IMR-90 (cell line): ENCODE measurements around the gene CALML3. TPM values are rescaled to one million over a fixed set of nuclear protein-coding genes. Genes with fewer than 3 reads are reported as not detected.

Experiments used
- ATAC-seq: fragments of 200-7000 bp; cut with Tn5 transposase; 2 replicates; pipeline ENCODE4 v1.9.1; 2020; ENCODE audit warnings: low read depth, mild to moderate bottlenecking, moderate library complexity
- BruUV-seq: library from RNA; stranded (reverse); fragments of 400-500 nt; replicated peaks from 2 replicates; lab custom pipeline; 2021; lab: Mats Ljungman, UMichigan
- CTCF ChIA-PET: fragments of 300-600 bp; formaldehyde crosslinking; extraction: SDS; loops from one replicate; lab custom pipeline; 2021; ENCODE audit warnings: antibody characterized with exemption; lab: Yijun Ruan, JAX
- POLR2A ChIA-PET: fragments of 300-600 bp; sonication (Branson Sonifier 250); formaldehyde crosslinking; loops from one replicate; lab custom pipeline; 2022; ENCODE audit warnings: antibody characterized with exemption; ENCODE audit not compliant: unreplicated experiment; lab: Charles Lee
- DNase-seq: peaks from one replicate; pipeline ENCODE4 v3.0.0; 2013
- H2AFZ ChIP-seq: replicated peaks from 2 replicates; pipeline ENCODE3; 2013; ENCODE audit warnings: low read length, mild to moderate bottlenecking; ENCODE audit not compliant: poor library complexity
- H2AK5ac ChIP-seq: 2 replicates; pipeline ENCODE4 v1.6.1; 2013; ENCODE audit warnings: low read depth, low read length, inconsistent platforms
- H2AK9ac ChIP-seq: replicated peaks from 2 replicates; pipeline ENCODE3; 2013; ENCODE audit warnings: mild to moderate bottlenecking, low read depth, low read length, moderate library complexity; ENCODE audit not compliant: poor library complexity
- H2BK120ac ChIP-seq: 2 replicates; pipeline ENCODE4 v1.6.1; 2013; ENCODE audit warnings: low read depth, low read length, inconsistent platforms
- H2BK15ac ChIP-seq: 3 replicates; pipeline ENCODE4 v1.6.1; 2013; ENCODE audit warnings: low read depth, low read length, inconsistent platforms
- H2BK20ac ChIP-seq: 2 replicates; pipeline ENCODE4 v1.6.1; 2013; ENCODE audit warnings: low read depth, mild to moderate bottlenecking, inconsistent platforms, low read length, moderate library complexity
- H2BK5ac ChIP-seq: 2 replicates; pipeline ENCODE4 v1.6.1; 2013; ENCODE audit warnings: mild to moderate bottlenecking, low read depth, low read length, inconsistent platforms; ENCODE audit not compliant: poor library complexity, severe bottlenecking
- H3K14ac ChIP-seq: replicated peaks from 2 replicates; pipeline ENCODE4 v1.6.1; 2013; ENCODE audit warnings: low read depth, low read length, inconsistent platforms
- H3K18ac ChIP-seq: 2 replicates; pipeline ENCODE4 v1.6.1; 2013; ENCODE audit warnings: low read depth, low read length, control low read depth
- H3K23ac ChIP-seq: 2 replicates; pipeline ENCODE4 v1.6.1; 2013; ENCODE audit warnings: low read depth, low read length, inconsistent platforms
- H3K27ac ChIP-seq: 2 replicates; pipeline ENCODE4 v1.5.1; 2013; ENCODE audit warnings: mild to moderate bottlenecking, control low read depth, low read length; ENCODE audit not compliant: insufficient read depth
- H3K27me3 ChIP-seq: 2 replicates; pipeline ENCODE4 v1.6.1; 2013; ENCODE audit warnings: low read length; ENCODE audit not compliant: control insufficient read depth, insufficient read depth
- H3K36me3 ChIP-seq: 2 replicates; pipeline ENCODE4 v1.6.1; 2013; ENCODE audit warnings: low read length, mixed read lengths; ENCODE audit not compliant: control insufficient read depth, insufficient read depth
- H3K4ac ChIP-seq: 2 replicates; pipeline ENCODE4 v1.6.1; 2013; ENCODE audit warnings: low read depth, low read length, inconsistent platforms
- H3K4me1 ChIP-seq: 2 replicates; pipeline ENCODE4 v1.6.1; 2013; ENCODE audit warnings: low read length, mixed read lengths; ENCODE audit not compliant: control insufficient read depth, insufficient read depth
- H3K4me2 ChIP-seq: 2 replicates; pipeline ENCODE4 v1.6.1; 2013; ENCODE audit warnings: low read depth, mild to moderate bottlenecking, control low read depth, low read length, moderate library complexity
- H3K4me3 ChIP-seq: 2 replicates; pipeline ENCODE4 v1.5.1; 2013; ENCODE audit warnings: low read depth, mild to moderate bottlenecking, control low read depth, low read length, moderate library complexity; ENCODE audit not compliant: insufficient read depth
- H3K56ac ChIP-seq: 2 replicates; pipeline ENCODE4 v1.6.1; 2013; ENCODE audit warnings: low read length, inconsistent platforms; ENCODE audit not compliant: insufficient read depth; ENCODE audit errors: extremely low read depth
- H3K79me1 ChIP-seq, 2 experiments: 2 replicates each; pipeline ENCODE4 v1.6.1; 2013; ENCODE audit warnings: low read length in 2 of 2, inconsistent platforms in 1 of 2, low read depth in 1 of 2
- H3K9ac ChIP-seq: 2 replicates; pipeline ENCODE4 v1.6.1; 2013; ENCODE audit warnings: low read depth, low read length, control low read depth
- H3K9me1 ChIP-seq: 2 replicates; pipeline ENCODE4 v1.6.1; 2013; ENCODE audit warnings: low read length, inconsistent platforms; ENCODE audit not compliant: insufficient read depth
- H3K9me3 ChIP-seq: 2 replicates; pipeline ENCODE4 v1.6.1; 2013; ENCODE audit warnings: low read length; ENCODE audit not compliant: control insufficient read depth, insufficient read depth
- H4K20me1 ChIP-seq: 2 replicates; pipeline ENCODE4 v1.6.1; 2013; ENCODE audit warnings: low read length, inconsistent platforms; ENCODE audit not compliant: insufficient read depth
- H4K5ac ChIP-seq: 2 replicates; pipeline ENCODE4 v1.6.1; 2013; ENCODE audit warnings: mild to moderate bottlenecking, low read depth, low read length, control low read depth
- H4K8ac ChIP-seq, 2 experiments: 2 replicates each; pipeline ENCODE4 v1.6.1; 2013; ENCODE audit warnings: low read depth in 2 of 2, low read length in 2 of 2, control low read depth in 1 of 2, inconsistent platforms in 1 of 2
- H4K91ac ChIP-seq: 2 replicates; pipeline ENCODE4 v1.6.1; 2013; ENCODE audit warnings: low read depth, low read length, inconsistent platforms; ENCODE audit not compliant: insufficient read depth
- BHLHE40 ChIP-seq: fragments of 150-350 bp; IDR thresholded peaks from 2 replicates; pipeline ENCODE4 v1.6.1; 2016; ENCODE audit warnings: mild to moderate bottlenecking, low read depth, low read length
- CEBPB ChIP-seq: IDR thresholded peaks from 2 replicates; pipeline ENCODE4 v1.6.1; 2012; ENCODE audit warnings: low read depth, low read length, improper control_type of control experiment
- CHD1 ChIP-seq: IDR thresholded peaks from 2 replicates; pipeline ENCODE4 v1.6.1; 2012; ENCODE audit warnings: low read depth, low read length, improper control_type of control experiment
- ELK1 ChIP-seq: fragments of 150-350 bp; IDR thresholded peaks from 2 replicates; pipeline ENCODE4 v1.6.1; 2016; ENCODE audit warnings: low read depth, mild to moderate bottlenecking, low read length, moderate library complexity, borderline replicate concordance
- FOS ChIP-seq: fragments of 150-350 bp; IDR thresholded peaks from 2 replicates; pipeline ENCODE4 v1.6.1; 2016; ENCODE audit warnings: low read depth, low read length
- MAFK ChIP-seq: IDR thresholded peaks from 2 replicates; pipeline ENCODE4 v1.6.1; 2012; ENCODE audit warnings: low read depth, low read length, improper control_type of control experiment
- MAZ ChIP-seq: IDR thresholded peaks from 2 replicates; pipeline ENCODE4 v1.6.1; 2012; ENCODE audit warnings: low read depth, mild to moderate bottlenecking, low read length, improper control_type of control experiment, moderate library complexity, borderline replicate concordance
- MXI1 ChIP-seq: IDR thresholded peaks from 2 replicates; pipeline ENCODE4 v1.6.1; 2012; ENCODE audit warnings: low read depth, mild to moderate bottlenecking, low read length, moderate library complexity, borderline replicate concordance
- NFE2L2 ChIP-seq: fragments of 150-350 bp; IDR thresholded peaks from 2 replicates; pipeline ENCODE4 v1.6.1; 2016; ENCODE audit warnings: low read depth, mild to moderate bottlenecking, low read length
- POLR2A ChIP-seq: IDR thresholded peaks from 2 replicates; pipeline ENCODE4 v1.6.1; 2012; ENCODE audit warnings: mild to moderate bottlenecking, low read depth, low read length
- RAD21 ChIP-seq: IDR thresholded peaks from 2 replicates; pipeline ENCODE4 v1.6.1; 2012; ENCODE audit warnings: low read length, improper control_type of control experiment
- RCOR1 ChIP-seq: IDR thresholded peaks from 2 replicates; pipeline ENCODE4 v1.6.1; 2012; ENCODE audit warnings: mild to moderate bottlenecking, low read length, improper control_type of control experiment; ENCODE audit not compliant: insufficient replicate concordance
- RFX5 ChIP-seq: IDR thresholded peaks from 2 replicates; pipeline ENCODE4 v1.8.0; 2012; ENCODE audit warnings: low read depth, mild to moderate bottlenecking, low read length, moderate library complexity
- SMC3 ChIP-seq: fragments of 150-350 bp; IDR thresholded peaks from 2 replicates; pipeline ENCODE4 v1.6.1; 2016; ENCODE audit warnings: low read depth, mild to moderate bottlenecking, antibody characterized with exemption, low read length, moderate library complexity
- USF2 ChIP-seq: fragments of 150-350 bp; IDR thresholded peaks from 2 replicates; pipeline ENCODE4 v1.6.1; 2017; ENCODE audit warnings: mild to moderate bottlenecking, antibody characterized with exemption, low read length, low read depth
- WGBS, 2 experiments: methylation state at CpG; one replicate each; pipeline versions ENCODE4 v1.1.5 to v1.1.7; 2013; ENCODE audit warnings: missing lambda C conversion rate in 2 of 2; ENCODE audit not compliant: insufficient read length in 1 of 2; ENCODE audit errors: extremely low coverage in 2 of 2; 5-methylcytosine and 5-hydroxymethylcytosine counted together
- dilution Hi-C: fragments of 300-500 bp; cut with HindIII; formaldehyde crosslinking; loops from one replicate; pipeline ENCODE4 v1.14.3; 2018; ENCODE audit warnings: low sequenced_read_pairs; ENCODE audit not compliant: unreplicated experiment
- in situ Hi-C: fragments of 300-500 bp; cut with MboI; formaldehyde crosslinking; loops from 3 replicates; pipeline ENCODE4 v1.14.3; 2019; ENCODE audit warnings: low sequenced_read_pairs, inconsistent platforms, mixed read lengths
- intact Hi-C: fragments of 100-400 bp; cut with micrococcal nuclease; formaldehyde crosslinking; loops from 2 replicates; pipeline ENCODE4 v1.10.0; 2022
- polyA plus RNA-seq, 3 experiments: library from polyadenylated mRNA; depleted of rRNA; stranded (reverse); fragments of >200 nt; gene quantifications; 2 replicates each; pipeline ENCODE4 v1.2.3, GENCODE V29; 2012; ENCODE audit warnings: low replicate concordance in 1 of 3
- total RNA-seq: library from RNA; depleted of rRNA; stranded (reverse); fragments of >200 nt; gene quantifications from 2 replicates; pipeline ENCODE4 v1.2.3, GENCODE V29; 2012
- TF ChIP-seq, protein P1 (sequence below): conservative IDR thresholded peaks from 2 replicates; pipeline ENCODE4 v1.5.1; 2012; ENCODE audit warnings: mild to moderate bottlenecking, low read depth, low read length, improper control_type of control experiment

The CALML3 gene
- total and polyA plus RNA-seq, 2 of the 4 experiments (the other 2 are of a cell fraction) = not detected

- no TSS peak for BruUV-seq
- no peak overlapping the region for H3K4ac ChIP-seq
- ATAC-seq (no peak), DNase-seq (no peak)
- no peak overlapping the region for H2BK120ac ChIP-seq
- H3K9ac ChIP-seq = no peak overlapping the region
- in situ Hi-C loops (no loop called here), intact Hi-C loops (no loop called here), dilution Hi-C loops (no loop called here)
- H3K27ac ChIP-seq = no peak overlapping the region
- TF ChIP-seq SMC3 (no peak), MAZ (no peak), BHLHE40 (no peak), ELK1 (no peak), NFE2L2 (no peak), RAD21 (no peak), MXI1 (no peak), FOS (no peak), POLR2A (no peak), RCOR1 (no peak), MAFK (no peak), CHD1 (no peak), USF2 (no peak), CEBPB (no peak), RFX5 (no peak)
- TF ChIP-seq, protein P1, sequence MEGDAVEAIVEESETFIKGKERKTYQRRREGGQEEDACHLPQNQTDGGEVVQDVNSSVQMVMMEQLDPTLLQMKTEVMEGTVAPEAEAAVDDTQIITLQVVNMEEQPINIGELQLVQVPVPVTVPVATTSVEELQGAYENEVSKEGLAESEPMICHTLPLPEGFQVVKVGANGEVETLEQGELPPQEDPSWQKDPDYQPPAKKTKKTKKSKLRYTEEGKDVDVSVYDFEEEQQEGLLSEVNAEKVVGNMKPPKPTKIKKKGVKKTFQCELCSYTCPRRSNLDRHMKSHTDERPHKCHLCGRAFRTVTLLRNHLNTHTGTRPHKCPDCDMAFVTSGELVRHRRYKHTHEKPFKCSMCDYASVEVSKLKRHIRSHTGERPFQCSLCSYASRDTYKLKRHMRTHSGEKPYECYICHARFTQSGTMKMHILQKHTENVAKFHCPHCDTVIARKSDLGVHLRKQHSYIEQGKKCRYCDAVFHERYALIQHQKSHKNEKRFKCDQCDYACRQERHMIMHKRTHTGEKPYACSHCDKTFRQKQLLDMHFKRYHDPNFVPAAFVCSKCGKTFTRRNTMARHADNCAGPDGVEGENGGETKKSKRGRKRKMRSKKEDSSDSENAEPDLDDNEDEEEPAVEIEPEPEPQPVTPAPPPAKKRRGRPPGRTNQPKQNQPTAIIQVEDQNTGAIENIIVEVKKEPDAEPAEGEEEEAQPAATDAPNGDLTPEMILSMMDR = no peak
- WGBS, 2 experiments = 80% methylated on average over 1 of the region's 5 CpGs; no CpG with 5 or more reads in 1 of the 2 experiments
- H2BK20ac ChIP-seq = no peak overlapping the region
- H2AK5ac ChIP-seq = no peak overlapping the region
- H3K9me3 ChIP-seq = no peaks in the 10 kb centered on the region
- no peak overlapping the region for H3K14ac ChIP-seq
- H3K18ac ChIP-seq = no peak overlapping the region
- H2AFZ ChIP-seq = no peak overlapping the region
- CTCF ChIA-PET = interaction anchor here (1.8 kb wide), 1 partner anchor 20 kb away, joined by 4 read pairs; no protein-coding TSS in a partner anchor
- no peak overlapping the region for H3K4me3 ChIP-seq
- peaks cover 13% of the 10 kb centered on the region; the same call in 1 of the 2 replicates for H3K9me1 ChIP-seq
- H3K36me3 ChIP-seq = no peaks in the 10 kb centered on the region
- no peak overlapping the region for H4K8ac ChIP-seq
- H2AK9ac ChIP-seq = no peak overlapping the region
- H4K20me1 ChIP-seq = no peaks in the 10 kb centered on the region
- H3K79me1 ChIP-seq = no peaks in the 10 kb centered on the region
- H2BK15ac ChIP-seq = no peak overlapping the region
- H2BK5ac ChIP-seq = no peak overlapping the region
- H4K91ac ChIP-seq = no peak overlapping the region
- H3K4me2 ChIP-seq = no peak overlapping the region
- no peak overlapping the region for H4K5ac ChIP-seq
- H3K4me1 ChIP-seq = no peaks in the 10 kb centered on the region
- POLR2A ChIA-PET = no interaction called here
- H3K56ac ChIP-seq = no peak overlapping the region
- H3K23ac ChIP-seq = no peak overlapping the region
- H3K27me3 ChIP-seq = peaks cover 50% of the 10 kb centered on the region
These were observed 23.9 kb upstream of the CALML3 start for GRCh38 chr10:5500910-5501309.
